Measurements from ENCODE around the gene GLG1.
"Not testable (repeated sequence)": the region's sequence is repeated elsewhere in the genome, so short reads cannot be mapped to it uniquely, and the experiment has no call there.

Gene GLG1

DNA sequence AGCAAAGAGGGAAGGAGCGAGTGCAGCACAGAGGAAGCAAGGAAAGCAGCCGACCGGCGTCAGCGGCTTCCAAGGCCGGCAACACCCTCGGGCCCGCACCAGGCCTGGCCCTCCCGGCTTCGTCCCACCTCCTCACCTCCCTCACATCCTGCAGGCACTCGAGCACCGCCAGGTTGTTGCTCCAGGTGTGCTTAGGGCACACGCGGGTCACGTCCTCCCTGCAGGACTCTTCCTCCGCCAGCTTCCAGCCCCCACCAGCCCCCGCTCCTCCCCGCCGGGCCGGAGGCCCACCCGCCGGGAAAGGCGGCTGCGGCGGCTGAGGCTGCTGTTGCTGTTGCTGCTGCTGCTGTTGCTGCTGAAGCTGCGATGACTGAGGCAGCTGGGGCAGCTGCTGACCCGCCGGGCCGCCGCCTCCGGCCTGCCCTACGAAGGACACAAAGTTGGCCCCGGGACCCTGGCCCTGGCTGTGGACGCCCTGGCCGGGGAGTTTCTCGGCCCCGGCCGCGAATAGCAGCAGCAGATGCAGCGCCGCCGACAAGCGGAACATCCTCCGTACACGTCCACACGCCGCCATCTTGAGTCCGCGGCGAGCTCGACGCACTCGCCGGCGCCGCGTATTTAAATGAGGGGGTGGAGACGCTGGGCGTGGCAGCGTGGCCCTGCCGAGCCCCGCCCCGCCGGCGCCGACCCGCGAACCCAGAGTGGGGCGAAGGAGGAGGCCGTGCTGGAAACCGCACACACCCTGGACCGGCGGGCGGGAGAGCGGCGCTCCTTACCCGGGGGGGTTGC, at the start of gene GLG1:
Gene GLG1, minus strand, starts transcription at position 594 of the 789 bp plus-strand sequence. Its CDS starts 20 bp downstream, at position 574.
- peak; percentile 37 for DNase-seq (ENCODE audit: low read depth, low spot score)
- H3K27ac ChIP-seq: peak within 1 kb of the TSS; percentile 82

DNA sequence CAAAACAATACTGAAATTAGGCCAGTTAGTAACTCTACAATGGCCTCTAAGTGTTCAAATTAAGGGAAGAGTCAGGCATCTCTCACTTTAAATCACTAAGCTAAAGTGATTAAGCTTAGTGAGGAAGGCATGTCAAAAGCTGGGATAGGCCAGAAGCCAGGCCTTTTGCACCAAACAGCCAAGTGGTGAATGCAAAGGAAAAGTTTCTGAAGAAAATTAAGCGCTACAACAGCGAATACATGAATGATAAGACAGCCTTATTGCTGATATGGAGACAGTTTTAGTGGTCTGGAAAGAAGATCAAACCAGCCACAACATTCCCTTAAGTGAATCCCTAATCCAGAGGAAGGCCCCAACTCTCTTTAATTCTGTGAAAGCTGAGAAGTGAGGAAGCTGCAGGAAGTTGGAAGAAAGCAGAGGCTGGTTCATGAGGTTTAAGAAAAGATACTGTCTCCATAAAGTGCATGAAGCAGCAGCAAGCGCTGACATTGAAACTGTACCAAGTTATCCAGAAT, 47.7 kb upstream of the GLG1 start:
- H3K27ac ChIP-seq: no peak overlapping the region
- no peak for DNase-seq (ENCODE audit: low read depth, low spot score)

DNA sequence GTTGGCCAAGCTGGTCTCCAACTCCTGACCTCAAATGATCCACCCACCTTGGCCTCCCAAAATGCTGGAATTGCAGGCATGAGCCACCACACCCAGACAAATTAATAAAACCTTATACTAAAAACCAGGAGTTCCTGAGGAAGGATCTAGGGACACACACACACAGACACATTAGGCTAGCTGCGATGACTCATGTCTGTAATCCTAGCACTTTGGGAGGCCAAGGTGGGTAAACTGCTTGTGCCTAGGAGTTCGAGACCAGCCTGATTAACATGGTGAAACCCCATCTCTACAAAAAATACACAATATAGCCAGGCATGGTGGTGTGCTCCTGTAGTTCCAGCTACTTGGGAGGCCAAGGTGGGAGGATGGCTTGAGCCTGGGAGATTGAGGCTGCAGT, 46.0 kb upstream of the GLG1 start:
- H3K27ac ChIP-seq: peak overlapping the region; percentile 13
- DNase-seq (ENCODE audit: low read depth, low spot score): not testable (repeated sequence)

DNA sequence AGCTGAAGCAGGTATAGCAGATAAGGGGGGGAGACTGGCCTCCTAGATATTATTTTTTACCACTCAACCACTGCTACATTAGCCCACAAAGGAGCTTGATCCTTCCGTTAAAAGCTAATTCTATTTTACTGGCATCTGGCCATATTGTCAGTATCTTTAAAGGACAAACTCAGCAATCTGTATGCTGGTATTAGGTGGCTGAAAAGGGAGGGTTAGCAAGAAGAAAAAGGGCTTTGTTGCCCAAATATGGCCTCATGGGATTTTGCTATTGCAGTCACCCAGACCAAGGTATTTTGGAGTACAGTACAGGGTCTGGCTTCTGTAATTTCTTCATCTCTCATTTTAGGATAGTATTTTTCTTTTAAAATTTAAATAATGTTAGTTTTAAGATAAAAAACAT, 45.3 kb upstream of the GLG1 start:
- DNase-seq (ENCODE audit: low read depth, low spot score): no peak
- H3K27ac ChIP-seq: peak overlapping the region; percentile 13

DNA sequence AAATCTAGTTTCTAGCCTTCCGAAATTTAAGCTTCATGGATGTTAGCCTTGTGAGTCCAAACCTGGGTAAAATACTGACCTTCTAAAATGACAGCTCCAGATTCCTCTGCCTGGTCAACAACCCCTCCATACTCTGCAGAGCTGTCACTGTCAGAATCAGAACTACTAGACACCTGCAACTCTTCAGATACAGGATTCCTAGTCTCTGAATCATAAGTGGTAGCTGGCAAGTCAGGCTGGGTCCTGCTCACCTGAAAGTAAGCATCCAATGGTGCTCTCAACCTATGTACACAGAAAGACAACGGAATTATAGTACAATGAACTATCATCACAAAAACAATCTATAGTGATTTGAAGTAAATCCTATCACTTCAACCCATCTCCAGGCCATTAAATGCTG, 44.9 kb upstream of the GLG1 start:
- peak; percentile 14 for DNase-seq (ENCODE audit: low read depth, low spot score)
- H3K27ac ChIP-seq: peak overlapping the region; percentile 13

DNA sequence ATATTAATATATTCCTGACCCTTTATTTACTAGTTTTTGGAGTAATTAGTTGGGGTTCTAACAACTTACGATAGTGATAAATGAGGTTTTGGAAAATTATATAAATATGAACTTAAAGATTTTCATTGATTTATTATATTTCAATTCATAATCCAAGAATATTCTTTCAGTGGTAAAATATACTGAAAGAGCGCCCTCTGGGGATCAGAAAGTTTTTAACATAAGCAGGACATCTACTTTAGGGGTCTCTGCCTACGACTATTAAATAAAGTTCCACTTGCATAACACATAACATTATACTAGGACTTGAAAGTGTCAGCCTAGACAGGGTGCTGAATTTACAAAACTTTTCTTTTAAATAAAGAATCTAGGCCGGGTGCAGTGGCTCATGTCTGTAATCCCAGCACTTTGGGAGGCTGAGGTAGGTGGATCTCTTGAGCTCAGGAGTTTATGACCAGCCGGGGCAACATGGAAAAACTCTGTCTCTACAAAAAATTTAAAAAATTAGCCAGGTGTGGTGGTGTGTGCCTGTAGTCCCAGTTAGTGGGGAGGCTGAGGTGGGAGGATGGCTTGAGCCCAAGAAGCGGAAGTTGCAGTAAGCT, 44.2 kb upstream of the GLG1 start:
- no peak for DNase-seq (ENCODE audit: low read depth, low spot score)
- H3K27ac ChIP-seq: no peak overlapping the region

DNA sequence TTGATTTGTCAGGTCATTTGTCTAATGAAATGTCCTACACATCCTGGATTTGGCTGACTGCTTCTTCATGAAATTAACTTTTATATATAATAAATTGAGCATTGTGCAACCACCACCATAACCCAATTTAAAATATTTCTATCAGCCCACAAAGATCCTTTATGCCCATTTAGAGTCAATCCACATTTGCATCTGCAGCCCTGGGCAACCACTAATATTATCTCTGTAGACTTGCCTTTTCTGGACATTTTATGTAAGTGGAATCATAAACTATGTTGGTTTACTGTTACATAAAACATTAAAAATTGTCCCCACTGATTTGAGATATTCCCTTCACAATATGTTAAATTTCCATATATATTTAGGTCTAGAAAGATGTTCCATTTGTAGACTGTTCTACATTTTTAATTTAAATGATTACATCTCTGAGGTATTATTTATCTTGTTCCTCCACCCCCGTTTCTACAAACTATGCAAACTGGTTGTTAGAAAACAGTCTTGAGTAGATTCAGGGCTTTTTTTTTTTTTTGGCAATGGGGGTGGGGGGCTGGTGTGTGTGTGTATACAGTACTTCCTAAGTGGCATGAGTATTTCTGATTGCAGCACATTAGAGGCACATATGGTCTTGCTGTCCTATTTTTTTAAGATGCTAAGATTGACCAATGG, 43.1 kb upstream of the GLG1 start:
- DNase-seq (ENCODE audit: low read depth, low spot score): no peak
- no peak overlapping the region for H3K27ac ChIP-seq

DNA sequence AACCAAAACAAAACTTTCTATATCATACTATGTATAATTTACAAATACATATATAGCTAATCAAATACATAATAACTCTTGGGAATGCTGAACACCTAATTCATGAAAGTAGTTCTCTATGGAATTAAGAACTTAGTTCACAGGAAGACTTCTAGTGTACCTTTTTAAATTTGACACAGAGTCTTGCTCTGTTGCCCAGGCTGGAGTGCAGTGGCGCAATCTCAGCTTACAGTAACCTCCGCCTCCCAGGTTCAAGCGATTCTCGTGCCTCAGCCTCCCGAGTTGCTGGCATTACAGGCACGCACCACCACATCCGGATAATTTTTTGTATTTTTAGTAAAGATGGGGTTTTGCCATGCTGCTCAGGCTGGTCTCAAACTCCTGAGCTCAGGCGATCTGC, 35.1 kb upstream of the GLG1 start:
- DNase-seq (ENCODE audit: low read depth, low spot score): no peak
- no peak overlapping the region for H3K27ac ChIP-seq

DNA sequence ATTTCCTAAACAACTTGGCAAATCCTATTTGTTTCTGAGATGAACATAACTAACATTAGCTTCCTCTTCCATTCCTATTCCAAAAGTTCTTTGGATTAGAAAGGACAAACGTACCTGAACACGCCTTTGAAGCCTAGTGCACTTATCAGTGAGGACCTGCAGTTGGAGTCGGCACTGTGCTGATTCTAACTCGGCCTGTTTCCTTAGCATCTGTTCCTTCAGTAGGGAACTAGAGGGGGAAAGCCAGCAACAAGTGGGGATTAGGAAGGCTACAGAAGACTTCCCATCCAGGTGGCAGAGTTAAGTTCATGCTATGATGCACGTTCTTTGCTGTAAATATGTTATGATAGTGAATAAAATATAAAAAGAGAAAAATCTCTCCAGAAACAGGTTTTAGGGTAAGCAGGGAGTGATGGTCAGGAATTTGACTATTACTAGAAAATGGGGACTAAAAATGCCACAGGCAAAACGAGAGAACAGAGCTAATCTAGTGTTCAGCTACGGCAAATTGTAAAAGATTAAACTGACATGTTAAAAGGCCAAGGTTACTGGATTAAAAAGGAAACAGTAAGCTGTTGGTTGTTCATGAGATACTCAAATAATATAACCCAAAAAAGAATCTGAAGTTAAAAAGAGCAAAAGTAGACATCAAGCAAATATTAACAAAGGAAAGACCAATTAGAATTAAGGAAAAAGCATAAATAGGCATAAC, 31.0 kb upstream of the GLG1 start:
- H3K27ac ChIP-seq: no peak overlapping the region
- no peak for DNase-seq (ENCODE audit: low read depth, low spot score)

DNA sequence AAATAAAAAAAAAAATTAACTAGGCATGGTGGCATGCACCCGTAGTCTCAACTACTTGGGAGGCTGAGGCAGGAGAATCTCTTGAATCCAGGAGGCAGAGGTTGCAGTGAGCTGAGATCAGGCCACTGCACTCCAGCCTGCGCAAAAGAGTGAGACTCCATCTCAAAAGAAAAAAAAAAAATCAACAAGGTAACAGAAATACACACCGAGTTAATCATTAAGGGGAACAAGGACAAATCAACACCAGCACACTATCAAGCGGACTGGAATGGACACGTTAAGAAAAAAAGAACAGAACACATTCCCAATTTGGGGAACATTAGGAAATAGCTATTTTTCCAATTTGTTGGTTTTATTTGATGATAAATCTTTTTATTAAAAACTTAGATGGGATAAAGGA, 28.4 kb upstream of the GLG1 start:
- no peak for DNase-seq (ENCODE audit: low read depth, low spot score)
- H3K27ac ChIP-seq: no peak overlapping the region

DNA sequence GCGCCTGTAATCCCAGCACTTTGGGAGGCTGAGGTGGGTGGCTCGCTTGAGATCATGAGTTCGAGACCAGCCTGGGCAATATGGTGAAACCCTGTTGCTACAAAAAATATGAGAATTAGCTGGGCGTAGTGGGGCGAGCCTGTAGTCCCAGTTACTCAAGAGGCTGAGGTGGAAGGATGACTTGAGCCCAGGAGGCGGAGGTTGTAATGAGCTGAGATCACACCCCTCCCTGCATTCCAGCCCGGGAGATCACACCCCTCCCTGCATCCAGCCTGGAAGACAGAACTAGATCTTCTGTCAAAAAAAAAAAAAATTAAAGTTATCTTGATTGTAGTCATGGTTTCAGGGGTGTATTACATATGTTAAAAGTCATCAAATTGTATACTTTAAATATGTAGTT, 26.8 kb upstream of the GLG1 start:
- DNase-seq (ENCODE audit: low read depth, low spot score): no peak
- peak overlapping the region; percentile 45 for H3K27ac ChIP-seq

DNA sequence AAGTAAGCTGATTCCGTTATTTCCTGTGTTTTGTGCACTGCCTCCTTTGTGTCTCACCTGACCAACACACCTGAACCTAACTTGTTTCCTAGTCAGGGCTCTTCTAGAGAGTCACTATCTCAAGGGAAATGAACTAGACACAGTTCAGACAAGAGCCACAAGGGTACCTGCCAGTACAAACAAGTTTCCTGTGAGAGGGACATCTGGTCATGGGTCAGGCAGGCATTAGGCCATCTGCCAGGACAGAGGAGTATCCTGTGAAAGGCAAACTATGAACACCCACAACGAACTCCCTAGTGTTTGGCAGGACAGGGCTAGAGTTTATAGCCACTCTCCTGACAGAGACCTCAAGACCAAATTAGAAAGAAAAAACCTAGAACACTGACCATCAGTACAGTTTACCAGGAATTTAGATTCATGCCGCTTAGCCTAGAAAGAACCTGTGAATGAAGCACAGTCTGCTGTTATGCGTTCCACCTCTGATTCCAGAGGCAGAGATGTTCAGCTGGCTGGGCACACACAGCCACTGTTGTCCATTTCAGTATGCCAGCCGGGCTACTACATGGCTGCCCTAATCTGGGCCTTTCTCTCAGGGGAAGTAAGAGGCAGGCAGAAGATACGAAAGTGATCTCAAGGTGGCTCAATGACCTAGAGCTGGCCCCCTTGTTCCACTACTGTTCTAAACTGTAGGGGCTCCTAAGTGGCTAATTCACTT, 20.7 kb upstream of the GLG1 start:
- peak overlapping the region; percentile 11 for H3K27ac ChIP-seq
- DNase-seq (ENCODE audit: low read depth, low spot score): no peak

DNA sequence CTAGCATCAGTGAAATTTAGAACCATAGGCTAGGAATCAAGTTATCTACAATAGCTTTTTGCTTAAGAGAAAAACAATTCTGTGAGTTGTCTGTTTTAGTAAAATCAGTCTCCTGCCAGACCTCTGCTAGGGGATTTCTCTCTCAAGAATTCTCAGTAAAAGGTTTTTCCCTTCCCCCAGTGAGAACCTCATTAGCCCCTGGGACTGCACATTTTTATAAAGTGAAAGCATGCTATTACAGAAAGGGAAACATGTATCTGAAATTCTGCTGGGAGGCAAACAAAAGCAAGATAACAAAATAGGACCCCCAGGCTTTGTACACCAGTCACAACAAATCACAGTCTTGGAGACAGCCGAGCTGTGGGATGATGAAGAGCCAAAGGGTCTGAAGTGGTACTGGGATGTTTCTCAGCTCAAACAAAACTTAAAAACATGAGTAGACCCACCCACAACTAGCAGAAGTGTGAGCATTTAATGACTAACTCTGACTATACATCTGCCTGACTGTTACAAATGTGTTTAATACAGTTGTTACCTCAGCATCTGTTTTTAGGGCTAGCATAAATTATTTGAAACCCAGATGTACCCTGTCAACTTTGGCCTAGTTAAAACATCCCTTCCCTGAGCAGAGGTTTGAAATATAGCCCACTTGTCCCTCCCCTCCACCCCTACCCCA, 20.0 kb upstream of the GLG1 start:
- no peak for DNase-seq (ENCODE audit: low read depth, low spot score)

DNA sequence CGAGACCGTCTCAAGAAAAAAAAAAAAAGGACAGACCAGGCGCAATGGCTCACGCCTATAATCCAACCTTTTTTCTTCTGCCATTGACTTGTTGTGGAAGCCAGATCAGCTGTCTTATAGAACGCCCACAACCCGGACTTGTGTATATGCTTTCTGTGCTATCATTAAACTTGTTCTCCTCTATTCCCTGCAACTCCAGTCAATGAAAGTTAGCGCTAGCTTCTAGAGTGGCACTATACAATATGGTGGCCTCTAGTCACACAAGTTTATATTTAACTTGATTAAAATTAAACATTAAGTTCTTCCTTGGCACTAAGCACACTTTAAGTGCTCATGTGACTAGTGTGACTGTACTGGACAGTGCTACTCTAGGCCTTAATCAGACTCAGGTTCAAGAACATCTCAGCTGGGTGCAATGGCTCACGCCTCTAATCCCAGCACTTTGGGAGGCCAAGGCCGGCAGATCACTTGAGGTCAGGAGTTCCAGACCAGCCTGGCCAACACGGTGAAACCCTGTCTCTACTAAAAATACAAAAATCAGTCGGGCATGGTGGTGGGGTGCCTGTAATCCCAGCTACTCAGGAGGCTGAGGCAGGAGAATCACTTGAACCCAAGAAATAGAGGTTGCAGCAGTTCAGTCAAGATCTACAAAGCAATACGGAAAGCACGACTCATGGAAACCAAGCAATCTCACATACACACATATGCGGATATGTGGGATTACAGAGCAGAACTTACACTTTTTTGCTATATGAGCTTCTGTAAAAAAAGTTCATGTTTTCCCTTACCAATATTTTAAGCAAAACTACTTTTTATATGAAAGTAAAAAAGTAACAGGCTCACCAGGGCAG, 18.8 kb upstream of the GLG1 start:
- DNase-seq (ENCODE audit: low read depth, low spot score): no peak
- no peak overlapping the region for H3K27ac ChIP-seq

More for the DNA sequence above, 20.0 kb upstream of the GLG1 start:
- peak overlapping the region; percentile 11 for H3K27ac ChIP-seq

DNA sequence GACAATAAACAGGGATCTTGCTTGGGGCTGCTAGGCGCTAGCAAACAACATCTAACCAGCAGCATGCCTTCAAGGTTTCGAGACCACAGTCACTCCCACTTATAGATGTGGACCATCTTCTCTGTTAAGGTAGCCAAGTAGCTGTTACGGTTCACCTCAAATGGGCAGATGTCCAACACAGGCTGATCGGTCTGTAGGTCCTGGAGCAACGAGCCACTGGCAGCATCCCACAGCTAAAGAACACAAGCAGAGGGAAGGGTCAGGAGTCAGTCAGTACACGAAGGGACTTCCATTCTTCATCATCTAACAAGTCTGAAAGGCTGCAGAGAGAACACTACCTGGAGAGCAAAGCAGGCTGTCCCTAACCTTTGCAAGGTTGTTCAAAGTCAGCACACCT, 16.9 kb upstream of the GLG1 start:
- no peak for DNase-seq (ENCODE audit: low read depth, low spot score)
- no peak overlapping the region for H3K27ac ChIP-seq

DNA sequence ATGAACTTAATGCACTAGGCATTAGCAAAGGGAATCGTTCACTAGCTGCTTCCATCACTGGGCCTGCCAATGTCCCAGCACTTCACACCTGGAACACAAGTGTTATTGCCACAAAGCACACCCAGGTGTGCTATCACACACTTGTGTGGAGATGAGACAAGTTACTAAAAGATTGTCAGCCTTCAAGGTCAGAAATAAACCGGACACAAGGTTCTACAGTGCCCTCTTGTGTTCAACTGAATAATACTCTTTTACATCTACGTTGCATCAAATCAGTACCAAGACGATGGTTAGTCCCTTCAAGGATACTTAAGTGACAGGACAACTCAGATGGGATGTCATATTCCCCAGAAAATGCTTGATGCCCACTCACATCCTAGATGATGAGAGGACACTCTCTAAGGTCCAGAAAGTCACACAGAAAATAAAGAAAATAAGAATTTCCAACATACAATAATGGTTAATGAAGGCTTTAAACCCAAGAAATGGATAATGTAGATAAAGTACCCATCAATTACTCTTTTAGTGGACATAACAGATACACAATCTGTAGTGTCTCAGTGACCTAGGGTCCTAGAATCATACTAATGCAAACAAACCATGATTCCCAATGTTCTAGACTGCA, 16.4 kb upstream of the GLG1 start:
- no peak for DNase-seq (ENCODE audit: low read depth, low spot score)
- no peak overlapping the region for H3K27ac ChIP-seq

DNA sequence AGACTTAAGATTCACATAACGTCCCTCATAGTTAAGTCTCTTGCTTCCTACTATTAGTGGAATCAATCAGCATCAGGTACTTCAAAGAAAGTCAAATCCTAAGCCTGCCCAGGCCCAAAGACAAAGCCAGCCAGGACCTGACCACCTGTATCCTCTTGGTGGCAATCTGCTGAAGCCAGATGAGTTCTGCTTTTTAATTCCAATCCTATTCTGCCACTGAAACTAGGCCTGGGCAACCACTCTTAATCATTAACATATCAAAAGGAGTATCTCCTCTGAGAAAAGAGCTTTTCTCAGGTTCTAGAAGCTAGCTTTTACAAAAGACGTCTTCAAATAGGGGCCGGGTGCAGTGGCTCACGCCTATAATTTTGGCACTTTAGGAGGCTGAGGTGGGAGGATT, 15.1 kb upstream of the GLG1 start:
- no peak for DNase-seq (ENCODE audit: low read depth, low spot score)
- H3K27ac ChIP-seq: no peak overlapping the region

DNA sequence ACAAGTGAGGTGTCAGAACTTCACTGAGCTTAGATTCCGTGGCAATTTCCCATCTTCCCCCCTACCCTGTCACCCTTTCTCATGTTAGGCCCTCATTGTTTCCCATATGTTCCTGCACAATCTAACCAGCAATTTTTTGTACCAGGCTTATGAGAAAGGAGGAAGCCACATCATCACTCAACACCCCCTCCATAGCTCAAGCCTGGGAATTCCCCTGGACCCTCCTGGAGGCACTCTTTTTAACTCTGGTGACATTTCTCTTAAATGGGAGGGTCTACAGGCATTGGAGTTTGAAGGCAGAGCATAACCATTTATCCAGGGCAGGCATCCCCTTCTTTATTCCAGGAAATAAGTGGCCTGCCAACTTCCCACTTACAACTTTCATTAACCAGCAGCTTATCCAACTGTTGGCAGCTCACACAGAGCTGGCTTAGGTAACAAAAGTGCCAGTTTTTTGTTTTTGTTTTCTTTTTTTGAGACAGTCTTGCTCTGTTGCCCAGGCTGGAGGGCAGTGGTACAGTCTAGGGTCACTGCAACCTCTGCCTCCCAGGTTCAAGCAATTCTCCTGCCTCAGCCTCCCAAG, 10.4 kb upstream of the GLG1 start:
- DNase-seq (ENCODE audit: low read depth, low spot score): no peak
- no peak overlapping the region for H3K27ac ChIP-seq

All from epithelial cell of prostate (primary cell).